GM23248 (cell line): ENCODE measurements around the gene GALNT16.

Source experiments
- EZH2 ChIP-seq: fragments of 200-600 bp; sonication (generic); IDR thresholded peaks from 2 replicates; pipeline ENCODE4 v1.6.1; 2018; ENCODE audit warnings: antibody characterized with exemption, mild to moderate bottlenecking; ENCODE audit not compliant: insufficient read depth, poor library complexity, severe bottlenecking
- EZH2phosphoT487 ChIP-seq: fragments of 200-600 bp; sonication (generic); IDR thresholded peaks from 2 replicates; pipeline ENCODE4 v1.6.1; 2018; ENCODE audit warnings: antibody characterized with exemption, moderate library complexity, mild to moderate bottlenecking, low read depth; ENCODE audit not compliant: insufficient read depth

GRCh38 chr14:69284170-69284569 is 24.2 kb downstream of the GALNT16 start:
- TF ChIP-seq EZH2 (no peak), EZH2phosphoT487 (no peak)
